IPS-18a (cell line): ENCODE results near the gene DLG2.

Experiments
- H3K27ac ChIP-seq: one replicate; pipeline ENCODE4 v1.5.1; 2013; ENCODE audit warnings: low read length
- H3K27me3 ChIP-seq: one replicate; pipeline ENCODE4 v1.6.1; 2013; ENCODE audit warnings: mild to moderate bottlenecking, low read length; ENCODE audit not compliant: control insufficient read depth, insufficient read depth
- H3K36me3 ChIP-seq: one replicate; pipeline ENCODE4 v1.6.1; 2013; ENCODE audit warnings: low read depth, low read length; ENCODE audit not compliant: control insufficient read depth
- H3K4me1 ChIP-seq: one replicate; pipeline ENCODE4 v1.6.1; 2013; ENCODE audit warnings: low read depth, low read length; ENCODE audit not compliant: control insufficient read depth
- H3K4me3 ChIP-seq: one replicate; pipeline ENCODE4 v1.5.1; 2013; ENCODE audit warnings: low read length
- H3K9ac ChIP-seq: one replicate; pipeline ENCODE4 v1.6.1; 2013; ENCODE audit warnings: mild to moderate bottlenecking, low read length, moderate library complexity
- H3K9me3 ChIP-seq: one replicate; pipeline ENCODE4 v1.6.1; 2013; ENCODE audit warnings: low read depth, low read length; ENCODE audit not compliant: control insufficient read depth

DLG2 gene

DNA sequence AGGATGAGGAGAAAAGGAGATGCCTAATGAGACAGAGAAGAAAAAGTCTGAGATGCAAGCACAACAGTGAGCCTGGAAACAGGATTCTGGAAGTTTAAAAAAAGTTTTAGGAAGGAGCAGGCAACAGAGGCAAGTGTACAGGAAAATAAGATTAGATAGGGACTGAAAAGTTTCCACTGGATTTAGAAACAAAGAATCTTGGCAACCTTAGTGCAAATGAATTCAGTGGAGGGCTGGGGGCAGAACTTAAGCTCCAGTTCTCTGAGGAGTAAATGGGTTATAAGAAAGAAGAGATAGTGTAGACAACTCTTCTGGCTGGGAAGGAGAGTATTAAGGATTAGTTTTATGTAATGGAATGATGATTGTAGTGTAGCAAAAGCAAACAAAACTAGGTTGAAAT lies 1712.1 kb downstream of the DLG2 start:
- Histone ChIP-seq H3K4me3 (no peak overlapping the region), H3K9ac (no peak overlapping the region), H3K4me1 (no peaks in the 10 kb centered on the region), H3K36me3 (no peaks in the 10 kb centered on the region), H3K27ac (no peak overlapping the region), H3K9me3 (no peaks in the 10 kb centered on the region), H3K27me3 (no peaks in the 10 kb centered on the region)

DNA sequence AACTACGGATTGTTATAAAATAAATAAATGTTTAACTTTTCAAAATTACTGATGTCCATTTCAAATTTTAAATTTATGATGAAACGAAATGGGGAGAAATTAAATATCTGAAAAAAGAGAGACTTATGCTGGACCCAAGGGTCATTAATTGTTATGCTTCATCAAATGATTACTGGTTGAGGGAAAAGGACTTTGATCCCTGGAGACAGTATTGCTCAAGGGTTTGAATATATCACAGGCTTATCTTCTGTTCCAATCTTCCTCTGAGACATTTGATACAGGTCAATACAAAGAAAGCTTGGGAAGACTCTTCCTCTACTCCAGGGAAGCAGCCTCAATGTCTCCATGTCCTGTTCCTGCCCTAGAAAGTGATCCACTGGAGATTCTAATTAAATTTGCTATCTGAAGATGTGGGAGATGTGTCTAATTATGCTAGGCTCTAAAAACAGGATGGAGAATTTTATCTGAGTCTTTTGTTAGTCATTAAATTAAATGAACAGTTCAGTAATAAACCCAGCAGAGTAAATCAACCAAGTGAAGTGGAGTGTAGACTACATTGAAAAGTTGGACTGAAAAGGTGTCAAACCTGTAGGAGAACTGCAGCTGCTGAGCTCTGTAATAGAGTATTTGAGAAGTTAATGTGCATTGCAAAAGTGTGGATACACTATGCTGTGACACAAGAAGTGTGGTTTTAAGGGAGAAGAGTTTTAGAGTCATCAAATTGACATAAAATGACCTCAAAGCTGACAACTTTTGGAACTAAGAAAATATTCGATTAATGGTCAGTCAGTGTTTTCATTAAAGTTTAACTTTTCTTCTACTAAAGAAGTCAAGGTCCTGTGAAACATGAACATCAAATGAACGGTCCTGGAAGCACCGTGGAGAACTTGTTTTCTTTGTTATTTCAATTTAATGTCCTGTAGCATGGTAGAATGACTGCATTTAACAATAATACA lies 1717.3 kb downstream of the DLG2 start:
- Histone ChIP-seq H3K36me3 (no peaks in the 10 kb centered on the region), H3K9me3 (no peaks in the 10 kb centered on the region), H3K4me3 (no peak overlapping the region), H3K4me1 (no peaks in the 10 kb centered on the region), H3K27me3 (no peaks in the 10 kb centered on the region), H3K9ac (no peak overlapping the region), H3K27ac (no peak overlapping the region)

DNA sequence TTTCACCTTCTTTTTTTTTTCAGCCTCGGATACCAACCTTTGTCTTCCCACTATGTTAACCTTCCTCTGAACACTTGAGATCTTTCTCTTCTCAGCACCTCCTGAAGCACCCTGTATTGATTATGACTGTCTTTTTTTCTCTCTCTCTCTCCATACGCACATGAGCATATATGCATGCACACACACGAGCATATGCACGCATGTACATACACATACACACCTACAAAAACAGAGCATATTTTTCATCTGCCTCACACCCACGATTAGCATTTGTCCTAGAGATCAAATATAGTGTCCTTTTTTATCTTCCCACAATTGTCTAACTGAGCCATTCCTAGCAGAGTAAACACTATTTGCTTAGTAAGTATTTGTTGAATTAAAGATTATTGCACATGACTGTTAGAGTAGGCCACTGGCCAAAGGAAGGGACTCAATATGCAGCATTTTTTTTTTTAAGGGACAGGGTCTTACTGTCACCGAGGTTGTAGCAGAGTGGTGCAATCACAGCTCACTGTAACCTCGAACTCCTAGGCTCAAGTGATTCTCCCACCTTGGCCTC lies 1718.8 kb downstream of the DLG2 start:
- Histone ChIP-seq H3K4me1 (no peaks in the 10 kb centered on the region), H3K36me3 (no peaks in the 10 kb centered on the region), H3K27ac (no peak overlapping the region), H3K9me3 (no peaks in the 10 kb centered on the region), H3K4me3 (no peak overlapping the region), H3K27me3 (no peaks in the 10 kb centered on the region), H3K9ac (no peak overlapping the region)

DNA sequence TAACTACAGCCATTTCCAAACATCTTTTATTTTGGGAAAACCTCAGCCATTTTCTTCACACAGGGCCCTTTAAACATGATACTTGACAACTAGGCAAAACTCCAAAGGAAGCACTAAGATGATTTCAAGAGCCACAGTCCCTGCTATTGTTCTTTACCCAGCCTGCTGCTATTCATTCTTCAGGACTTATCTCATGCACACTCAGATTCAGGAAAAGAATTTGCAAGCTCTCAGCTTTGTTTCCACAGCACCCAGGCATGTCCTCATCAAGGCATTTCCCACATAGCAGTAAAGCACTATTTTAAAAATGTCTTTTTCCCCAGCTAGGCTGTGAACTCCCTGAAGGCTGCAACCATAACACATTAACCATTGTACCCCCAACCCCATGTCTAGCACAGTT lies 1731.6 kb downstream of the DLG2 start:
- H3K36me3 ChIP-seq, result no peaks in the 10 kb centered on the region
- H3K9me3 ChIP-seq, result no peaks in the 10 kb centered on the region
- H3K27me3 ChIP-seq, result no peaks in the 10 kb centered on the region
- H3K4me1 ChIP-seq, result peaks cover 3% of the 10 kb centered on the region
- no peak overlapping the region for H3K27ac ChIP-seq
- H3K4me3 ChIP-seq, result no peak overlapping the region
- H3K9ac ChIP-seq, result no peak overlapping the region

DNA sequence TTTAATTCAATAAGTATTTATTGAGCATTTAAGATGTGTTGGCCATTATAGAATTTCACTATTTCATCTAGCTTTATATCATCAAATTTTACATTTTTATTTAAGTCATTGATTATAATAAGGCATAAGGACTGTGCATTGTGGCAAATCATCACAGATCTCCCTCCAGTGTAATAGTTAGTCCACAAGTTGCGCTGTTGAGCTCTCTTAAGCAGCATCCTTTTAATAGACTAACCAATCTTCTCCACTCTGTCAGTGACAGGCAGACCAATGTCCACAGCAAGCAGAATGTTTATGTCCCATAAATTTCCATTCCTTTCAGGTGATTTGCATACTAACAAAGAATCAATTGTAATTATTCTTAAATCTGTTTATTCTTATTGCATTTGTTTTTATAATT lies 1745.7 kb downstream of the DLG2 start:
- Histone ChIP-seq H3K27me3 (no peaks in the 10 kb centered on the region), H3K36me3 (no peaks in the 10 kb centered on the region), H3K4me1 (no peaks in the 10 kb centered on the region), H3K9me3 (no peaks in the 10 kb centered on the region), H3K9ac (no peak overlapping the region), H3K27ac (no peak overlapping the region), H3K4me3 (no peak overlapping the region)

- Histone ChIP-seq H3K4me3 (no peak overlapping the region), H3K9ac (no peak overlapping the region), H3K36me3 (no peaks in the 10 kb centered on the region), H3K27me3 (no peaks in the 10 kb centered on the region), H3K9me3 (no peaks in the 10 kb centered on the region), H3K27ac (no peak overlapping the region), H3K4me1 (no peaks in the 10 kb centered on the region)
Measured at GRCh38 chr11:83871054-83871453, 1756.1 kb downstream of the DLG2 start.

DNA sequence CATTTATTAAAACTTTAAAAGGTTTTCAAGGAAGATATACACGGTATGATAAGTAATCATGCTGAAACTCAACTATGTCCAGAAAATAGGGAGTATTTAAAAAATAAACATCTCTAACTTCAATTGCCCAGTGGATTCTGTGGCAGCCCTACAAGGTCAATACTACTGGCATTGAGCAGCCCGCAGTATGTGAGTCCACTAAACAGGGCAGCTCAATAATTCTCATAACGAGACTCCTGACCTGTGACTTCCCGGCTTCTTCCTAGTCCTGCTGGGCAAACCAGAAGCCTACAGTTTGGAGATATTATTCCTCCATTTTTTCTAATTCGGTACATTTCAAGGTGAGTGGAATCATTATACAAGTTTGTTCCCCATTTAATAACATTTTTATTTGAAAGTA lies 1760.5 kb downstream of the DLG2 start:
- no peaks in the 10 kb centered on the region for H3K36me3 ChIP-seq
- no peak overlapping the region for H3K4me3 ChIP-seq
- no peak overlapping the region for H3K27ac ChIP-seq
- no peak overlapping the region for H3K9ac ChIP-seq
- no peaks in the 10 kb centered on the region for H3K4me1 ChIP-seq
- no peaks in the 10 kb centered on the region for H3K27me3 ChIP-seq
- no peaks in the 10 kb centered on the region for H3K9me3 ChIP-seq

- no peaks in the 10 kb centered on the region for H3K36me3 ChIP-seq
- H3K9me3 ChIP-seq, result no peaks in the 10 kb centered on the region
- H3K27ac ChIP-seq, result no peak overlapping the region
- H3K9ac ChIP-seq, result no peak overlapping the region
- no peaks in the 10 kb centered on the region for H3K27me3 ChIP-seq
- H3K4me1 ChIP-seq, result no peaks in the 10 kb centered on the region
- no peak overlapping the region for H3K4me3 ChIP-seq
Measured at GRCh38 chr11:83865636-83866461, 1761.3 kb downstream of the DLG2 start.

GRCh38 chr11:83864412-83865057 lies 1762.6 kb downstream of the DLG2 start:
- no peaks in the 10 kb centered on the region for H3K27me3 ChIP-seq
- no peak overlapping the region for H3K27ac ChIP-seq
- H3K9ac ChIP-seq, result no peak overlapping the region
- H3K4me1 ChIP-seq, result no peaks in the 10 kb centered on the region
- no peaks in the 10 kb centered on the region for H3K9me3 ChIP-seq
- no peak overlapping the region for H3K4me3 ChIP-seq
- no peaks in the 10 kb centered on the region for H3K36me3 ChIP-seq

GRCh38 chr11:83863272-83863671 lies 1763.9 kb downstream of the DLG2 start:
- Histone ChIP-seq H3K27ac (no peak overlapping the region), H3K4me3 (no peak overlapping the region), H3K4me1 (no peaks in the 10 kb centered on the region), H3K9me3 (no peaks in the 10 kb centered on the region), H3K9ac (no peak overlapping the region), H3K27me3 (no peaks in the 10 kb centered on the region), H3K36me3 (no peaks in the 10 kb centered on the region)

GRCh38 chr11:83862691-83863090 lies 1764.5 kb downstream of the DLG2 start:
- no peaks in the 10 kb centered on the region for H3K4me1 ChIP-seq
- no peaks in the 10 kb centered on the region for H3K27me3 ChIP-seq
- H3K36me3 ChIP-seq, result no peaks in the 10 kb centered on the region
- H3K27ac ChIP-seq, result no peak overlapping the region
- no peaks in the 10 kb centered on the region for H3K9me3 ChIP-seq
- no peak overlapping the region for H3K9ac ChIP-seq
- H3K4me3 ChIP-seq, result no peak overlapping the region
